ENCODE measurements around the gene CTCF. TPM values are rescaled to one million over a fixed set of nuclear protein-coding genes. Genes with fewer than 3 reads are reported as not detected.
A peak's percentile ranks its signal among the peaks of the same experiment; 100 is the strongest.

The CTCF gene
- total RNA-seq, 6 experiments from 2014 or later = 22.6 to 31.1 (median 29.4) TPM

- Mint-ChIP-seq H3K27ac (no peak overlapping the region; the same call in 1 of the 2 replicates), H3K4me3 (no peak overlapping the region), H3K27me3 (ENCODE audit: insufficient read depth) (peaks cover 9% of the 10 kb centered on the region), H3K4me1 (ENCODE audit: low read depth) (peaks cover 50% of the 10 kb centered on the region), H3K36me3 (ENCODE audit: low read depth) (peaks cover 20% of the 10 kb centered on the region), H3K9me3 (no peaks in the 10 kb centered on the region)
- no peak for TF ChIP-seq CTCF (IDR thresholded peaks at IDR 0.05)
- DNase-seq = no peak
Observed at GRCh38 chr16:67540756-67541155, 21.6 kb upstream of the CTCF start.

- peaks cover 20% of the 10 kb centered on the region for H3K36me3 Mint-ChIP-seq (ENCODE audit: low read depth)
- peak overlapping the region; percentile 68; the same call in 1 of the 2 replicates for H3K27ac Mint-ChIP-seq
- peak; percentile 42 for DNase-seq
- peaks cover 43% of the 10 kb centered on the region for H3K4me1 Mint-ChIP-seq (ENCODE audit: low read depth)
- H3K4me3 Mint-ChIP-seq = no peak overlapping the region; the same call in 1 of the 2 replicates
- TF ChIP-seq CTCF (IDR thresholded peaks at IDR 0.05) = no peak
- peaks cover 9% of the 10 kb centered on the region for H3K27me3 Mint-ChIP-seq (ENCODE audit: insufficient read depth)
- no peaks in the 10 kb centered on the region for H3K9me3 Mint-ChIP-seq
Observed at GRCh38 chr16:67541391-67542263, 20.7 kb upstream of the CTCF start.

GRCh38 chr16:67542464-67542863 lies 19.9 kb upstream of the CTCF start:
- H3K9me3 Mint-ChIP-seq = no peaks in the 10 kb centered on the region
- H3K4me3 Mint-ChIP-seq = no peak overlapping the region
- no peak for TF ChIP-seq CTCF (IDR thresholded peaks at IDR 0.05)
- peaks cover 9% of the 10 kb centered on the region for H3K27me3 Mint-ChIP-seq (ENCODE audit: insufficient read depth)
- peak overlapping the region; percentile 68 for H3K27ac Mint-ChIP-seq
- H3K36me3 Mint-ChIP-seq (ENCODE audit: low read depth) = peaks cover 20% of the 10 kb centered on the region
- DNase-seq = peak; percentile 65
- peaks cover 40% of the 10 kb centered on the region for H3K4me1 Mint-ChIP-seq (ENCODE audit: low read depth)

DNA sequence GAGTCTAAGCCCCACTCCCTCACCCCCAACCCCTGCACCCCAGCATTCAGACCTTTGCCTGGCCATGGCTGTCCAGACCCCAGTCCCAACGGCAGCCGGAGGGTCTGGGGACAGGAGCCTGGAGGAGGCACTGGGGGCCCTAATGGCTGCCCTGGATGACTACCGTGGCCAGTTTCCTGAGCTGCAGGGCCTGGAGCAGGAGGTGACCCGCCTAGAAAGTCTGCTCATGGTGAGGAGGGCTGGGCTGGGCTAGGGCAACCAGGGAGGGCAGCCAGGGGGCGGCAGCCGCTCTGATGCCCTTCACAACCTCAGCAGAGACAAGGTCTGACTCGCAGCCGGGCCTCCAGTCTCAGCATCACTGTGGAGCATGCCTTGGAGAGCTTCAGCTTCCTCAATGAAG lies 19.3 kb upstream of the CTCF start:
- H3K9me3 Mint-ChIP-seq = no peaks in the 10 kb centered on the region
- no peak overlapping the region for H3K27ac Mint-ChIP-seq
- H3K4me1 Mint-ChIP-seq (ENCODE audit: low read depth) = peaks cover 40% of the 10 kb centered on the region
- no peak overlapping the region for H3K4me3 Mint-ChIP-seq
- peaks cover 9% of the 10 kb centered on the region for H3K27me3 Mint-ChIP-seq (ENCODE audit: insufficient read depth)
- DNase-seq = no peak
- H3K36me3 Mint-ChIP-seq (ENCODE audit: low read depth) = peaks cover 20% of the 10 kb centered on the region
- TF ChIP-seq CTCF (IDR thresholded peaks at IDR 0.05) = 0 out of 2 replicates have a peak, but pooled peaks have one; percentile 21

GRCh38 chr16:67543582-67543981 lies 18.7 kb upstream of the CTCF start:
- peaks cover 20% of the 10 kb centered on the region for H3K36me3 Mint-ChIP-seq (ENCODE audit: low read depth)
- no peak for TF ChIP-seq CTCF (IDR thresholded peaks at IDR 0.05)
- DNase-seq = no peak
- no peak overlapping the region for H3K27ac Mint-ChIP-seq
- peaks cover 9% of the 10 kb centered on the region for H3K27me3 Mint-ChIP-seq (ENCODE audit: insufficient read depth)
- no peaks in the 10 kb centered on the region for H3K9me3 Mint-ChIP-seq
- H3K4me1 Mint-ChIP-seq (ENCODE audit: low read depth) = peaks cover 39% of the 10 kb centered on the region
- H3K4me3 Mint-ChIP-seq = no peak overlapping the region

Measured in HFFc6 (cell line).